NCI-H510A treated with DMSO at 0.1 percent for 48 hours (cell line): ENCODE measurements around the gene TRAT1.
"Not testable (repeated sequence)": the region's sequence is repeated elsewhere in the genome, so short reads cannot be mapped to it uniquely, and the experiment has no call there.

Source experiments
- DNase-seq: peaks from one replicate; lab custom pipeline; 2025; lab: John Stamatoyannopoulos, UW

TRAT1 gene

DNA sequence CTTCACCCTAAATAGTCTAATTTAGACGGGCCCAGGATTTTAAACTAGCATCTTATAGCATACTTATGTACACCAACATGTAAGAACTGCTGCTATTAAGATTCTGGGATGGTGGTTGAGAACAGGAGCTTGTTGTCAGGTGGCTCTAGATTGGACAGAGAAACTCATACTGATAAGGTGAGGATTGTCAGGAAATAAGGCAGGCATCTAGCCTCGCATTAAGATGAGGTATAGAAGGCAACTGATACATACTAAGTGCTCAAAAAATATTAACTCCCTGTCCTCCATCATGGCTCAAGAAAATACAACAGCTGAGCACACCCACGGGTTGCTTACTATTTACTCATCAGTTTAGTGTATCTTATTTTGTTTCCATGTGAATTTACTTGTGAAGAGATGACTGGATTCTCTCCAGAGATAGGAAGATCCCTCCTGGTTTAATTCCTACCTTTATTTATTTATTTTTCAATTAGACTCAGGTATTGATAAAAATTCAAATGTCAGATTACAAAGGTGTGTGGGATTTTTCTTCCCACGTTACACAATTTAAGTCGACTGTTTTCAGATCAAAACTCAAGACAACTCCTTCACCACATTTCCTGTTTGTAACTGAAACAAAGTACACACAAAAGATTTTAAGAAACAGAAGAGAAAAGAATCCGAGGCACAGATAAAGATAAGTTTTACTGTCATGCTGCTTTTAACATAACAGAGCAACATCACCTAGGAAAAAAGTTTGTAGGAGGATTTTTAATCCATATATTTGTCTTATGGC is at the start of gene TRAT1:
TRAT1 (plus strand) TSS at position 664 of the 775 bp plus-strand sequence. CDS start 142 bp downstream, outside the sequence.
- DNase-seq: no peak

- no peak for DNase-seq
Measured at GRCh38 chr3:108775649-108776048, 46.9 kb upstream of the TRAT1 start.

DNA sequence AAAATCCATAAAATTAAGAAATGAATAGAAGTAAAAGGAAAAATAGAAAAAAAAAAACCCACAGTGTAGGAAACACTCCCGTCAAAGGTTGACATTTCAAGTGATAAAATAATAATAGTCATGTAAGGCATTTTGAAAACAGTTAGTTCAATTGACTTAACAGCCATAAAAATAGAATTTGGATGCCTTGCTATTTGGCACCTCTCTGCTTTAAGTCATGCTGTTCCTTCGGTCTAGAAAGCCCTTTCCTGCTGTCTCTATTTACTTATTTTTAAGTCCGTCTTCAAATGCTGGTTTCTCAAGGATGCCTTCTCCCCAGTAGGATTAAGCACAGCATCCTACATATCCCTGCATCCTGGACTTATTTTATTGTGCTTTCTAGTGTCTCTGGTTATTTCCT is 43.1 kb upstream of the TRAT1 start:
- DNase-seq: no peak

DNA sequence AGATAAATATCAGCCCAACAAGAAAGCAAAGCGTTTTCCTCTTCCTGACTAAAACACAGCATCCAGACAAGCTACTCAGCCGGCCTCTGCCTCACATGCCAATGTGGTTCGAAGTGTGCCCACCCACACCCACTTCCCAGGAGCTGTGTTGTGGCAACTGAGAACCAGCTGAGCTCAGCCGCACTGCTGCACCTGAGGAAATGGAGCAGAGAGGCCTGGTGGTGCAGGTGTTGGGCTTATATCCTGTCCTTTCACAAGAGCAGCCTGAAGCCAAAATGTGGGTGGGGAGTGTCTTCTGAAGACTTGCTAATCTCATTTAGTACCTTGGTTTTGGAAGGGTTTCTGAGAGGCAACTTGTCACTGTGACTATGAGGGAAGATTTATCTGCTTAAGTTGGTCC is 42.4 kb upstream of the TRAT1 start:
- DNase-seq: no peak

- no peak for DNase-seq
Measured at GRCh38 chr3:108791473-108791872, 31.1 kb upstream of the TRAT1 start.

DNA sequence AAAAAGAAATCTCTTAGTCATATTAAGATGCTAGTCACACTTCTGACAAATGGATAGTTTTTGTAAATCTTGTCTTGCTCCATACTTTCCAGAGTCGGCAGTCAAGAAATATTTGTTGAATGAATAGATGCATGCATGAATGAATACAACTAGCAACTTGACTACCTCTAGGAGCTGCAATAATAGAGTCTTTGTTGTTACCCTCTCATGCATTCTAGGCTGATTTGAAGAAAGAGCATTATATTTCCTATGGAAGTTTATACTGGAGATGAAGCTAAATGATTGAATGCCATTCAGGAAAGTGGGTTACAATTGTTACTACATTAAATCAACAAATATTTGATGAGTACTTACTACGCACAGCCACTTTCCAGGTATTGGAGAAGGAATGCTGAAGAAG is 18.1 kb upstream of the TRAT1 start:
- no peak for DNase-seq

DNA sequence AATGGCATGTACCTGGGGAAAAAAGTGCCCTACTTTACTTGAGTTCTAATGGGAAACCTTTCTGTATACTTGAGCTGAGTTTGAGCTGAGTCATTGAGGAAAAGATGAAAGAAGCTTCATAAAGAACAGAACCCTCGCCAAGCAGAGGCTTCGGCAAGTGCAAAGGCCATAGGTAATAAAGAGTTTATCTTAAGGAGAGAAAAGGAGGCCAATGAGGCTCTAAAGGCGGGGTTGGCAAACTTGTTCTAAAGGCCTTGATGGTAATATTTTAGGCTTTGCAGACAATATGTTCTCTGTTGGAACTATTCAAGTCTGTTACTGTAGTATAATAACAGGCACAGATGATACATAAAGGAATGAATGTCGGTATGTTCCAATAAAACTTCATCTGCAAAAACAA is 17.6 kb upstream of the TRAT1 start:
- DNase-seq: no peak

- no peak for DNase-seq
Measured at GRCh38 chr3:108806316-108806715, 16.3 kb upstream of the TRAT1 start.

DNA sequence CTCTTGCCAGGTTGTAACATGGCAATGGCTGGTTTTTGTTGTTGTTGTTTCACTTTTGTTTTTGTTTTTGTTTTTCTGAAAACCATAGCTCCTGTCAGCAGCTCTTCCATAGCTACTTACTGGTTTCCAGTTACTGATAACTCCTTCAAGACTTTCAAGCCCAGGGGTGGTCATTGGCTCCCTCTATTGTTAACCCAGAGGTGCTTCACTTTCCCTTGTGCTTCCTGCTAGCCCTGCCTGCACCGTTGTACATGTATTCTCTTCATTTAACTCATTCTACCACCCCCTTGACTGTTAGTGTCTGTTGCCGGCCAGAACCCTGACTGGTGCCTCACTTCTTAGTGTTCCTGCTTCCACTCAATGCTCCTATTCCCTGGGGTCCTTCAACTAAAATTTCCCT is 4.2 kb upstream of the TRAT1 start:
- DNase-seq: peak; percentile 15

DNA sequence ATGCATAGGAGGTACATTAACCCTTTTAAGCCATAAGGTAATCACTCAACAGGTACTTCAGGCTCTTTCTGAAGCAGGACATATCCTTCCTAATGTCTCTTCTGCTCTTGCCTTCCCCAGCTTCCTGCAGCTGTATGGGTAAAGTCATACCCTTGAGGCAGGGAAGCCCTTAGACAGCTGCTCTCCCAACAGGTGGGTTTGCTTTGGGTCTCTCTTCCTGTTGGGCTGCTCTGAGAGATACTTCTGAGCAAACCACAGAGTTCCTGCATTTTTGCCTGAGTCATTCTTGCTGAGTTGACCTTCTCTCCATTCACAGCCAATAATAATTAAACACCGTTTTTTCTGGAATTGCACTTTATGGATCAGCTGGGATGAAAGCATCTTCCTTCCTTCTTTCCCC is 2.0 kb upstream of the TRAT1 start:
- DNase-seq: peak; percentile 35

DNA sequence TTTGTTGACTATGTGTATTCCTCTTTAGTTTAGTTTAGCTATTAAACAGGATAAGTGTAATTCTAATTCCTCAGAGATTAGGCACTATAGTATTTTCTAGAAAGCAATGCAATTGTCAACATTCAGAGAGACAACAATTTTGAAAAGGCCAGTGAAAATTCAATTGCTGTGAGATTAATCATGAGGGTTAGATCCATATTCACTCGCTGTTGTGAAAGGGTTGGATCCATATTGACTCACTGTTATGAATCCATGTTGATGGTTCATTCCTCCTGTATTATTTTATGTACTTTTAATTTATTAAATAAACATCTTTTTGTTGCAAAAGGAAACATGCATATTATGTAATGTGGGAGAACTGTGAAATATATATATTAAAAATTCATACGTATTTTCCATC is 641 bp downstream of the TRAT1 start:
- DNase-seq: no peak

- DNase-seq: not testable (repeated sequence)
Measured at GRCh38 chr3:108823803-108824202, 1.2 kb downstream of the TRAT1 start.

DNA sequence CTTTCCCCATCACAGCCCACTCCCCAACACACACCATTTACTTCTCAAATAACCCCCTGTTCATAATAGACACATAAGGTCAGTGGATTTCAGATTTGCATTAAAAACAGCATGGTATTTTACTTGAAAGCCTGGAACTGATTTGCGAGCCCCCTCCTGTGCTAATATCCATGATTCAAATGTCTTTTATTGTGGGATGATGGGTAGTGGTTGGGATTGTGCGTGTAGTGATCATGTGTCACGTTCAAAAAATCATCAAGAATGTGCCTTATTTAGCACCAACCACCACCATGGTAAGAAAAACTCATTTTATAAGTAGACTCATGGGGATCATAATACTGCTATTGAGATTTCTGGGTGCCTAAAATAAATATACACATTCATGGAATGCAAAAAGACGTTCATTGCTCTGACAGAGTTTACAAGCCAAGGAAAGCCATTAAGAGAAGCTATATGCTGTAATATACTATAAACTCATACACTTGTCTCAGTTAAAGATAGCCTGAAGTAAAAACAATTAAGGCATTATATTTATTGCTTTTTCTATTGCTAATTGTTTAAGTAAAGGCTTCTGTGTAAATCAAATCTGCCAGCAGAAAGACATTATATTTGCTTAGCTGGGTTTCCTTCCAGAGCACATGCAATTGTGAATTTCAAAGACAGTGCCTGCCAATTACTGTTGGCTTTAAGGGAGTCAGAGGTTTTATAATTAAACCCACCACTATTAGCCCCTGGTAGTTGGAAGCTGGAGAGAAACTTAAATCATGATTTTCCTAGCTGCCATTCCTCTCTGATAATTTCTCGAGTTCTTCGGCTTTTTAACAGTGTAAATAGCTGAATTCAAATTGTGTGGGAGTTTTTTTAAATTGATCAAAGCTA is 4.0 kb downstream of the TRAT1 start:
- DNase-seq: no peak

GRCh38 chr3:108830381-108830780 is 7.8 kb downstream of the TRAT1 start:
- no peak for DNase-seq

DNA sequence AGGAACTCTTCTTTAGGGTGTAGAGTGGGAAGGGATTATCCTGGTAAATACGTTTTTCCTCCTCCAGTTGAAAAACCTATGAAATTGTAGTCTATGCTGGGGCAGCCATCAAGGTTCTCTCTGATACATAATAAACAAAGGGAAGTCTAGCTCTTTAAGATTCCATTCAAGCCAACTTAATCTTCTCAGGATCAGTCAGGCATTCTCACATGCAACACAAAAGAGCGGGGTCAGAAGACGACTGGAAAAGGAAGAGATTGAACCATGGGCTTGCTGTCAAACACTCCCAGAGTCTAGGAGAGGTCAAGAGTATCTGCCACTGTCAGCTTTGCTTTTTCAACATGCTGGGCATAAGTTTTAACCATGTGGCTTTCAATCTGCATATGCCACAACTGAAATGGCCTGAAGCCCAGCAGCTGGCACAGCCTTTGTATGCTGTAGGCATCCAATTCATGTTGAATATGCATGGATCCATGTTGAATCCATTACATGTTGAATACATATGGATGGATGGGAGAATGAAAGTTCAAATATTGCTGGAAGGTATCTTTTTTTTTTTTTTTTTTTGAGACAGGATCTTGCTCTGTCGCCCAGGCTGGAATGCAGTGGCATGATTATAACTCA is 8.5 kb downstream of the TRAT1 start:
- DNase-seq: no peak

DNA sequence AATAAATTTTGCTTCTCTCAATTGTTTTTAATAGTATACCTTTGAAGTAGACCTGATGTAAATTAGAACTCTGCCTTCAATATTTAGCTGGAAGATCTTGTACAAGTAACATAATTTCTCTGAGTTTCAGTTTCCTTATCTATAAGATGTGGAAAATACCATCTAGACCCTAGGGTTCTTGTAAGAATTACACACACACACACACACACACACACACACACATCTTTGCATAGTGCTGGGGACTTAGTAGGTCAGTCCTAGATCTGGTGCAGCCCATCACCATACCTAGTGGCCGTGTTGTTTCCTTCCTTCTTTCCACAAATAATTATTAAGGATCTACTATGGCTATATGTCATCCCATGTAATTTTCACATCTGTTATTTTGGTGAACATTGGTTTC is 11.0 kb downstream of the TRAT1 start:
- no peak for DNase-seq

DNA sequence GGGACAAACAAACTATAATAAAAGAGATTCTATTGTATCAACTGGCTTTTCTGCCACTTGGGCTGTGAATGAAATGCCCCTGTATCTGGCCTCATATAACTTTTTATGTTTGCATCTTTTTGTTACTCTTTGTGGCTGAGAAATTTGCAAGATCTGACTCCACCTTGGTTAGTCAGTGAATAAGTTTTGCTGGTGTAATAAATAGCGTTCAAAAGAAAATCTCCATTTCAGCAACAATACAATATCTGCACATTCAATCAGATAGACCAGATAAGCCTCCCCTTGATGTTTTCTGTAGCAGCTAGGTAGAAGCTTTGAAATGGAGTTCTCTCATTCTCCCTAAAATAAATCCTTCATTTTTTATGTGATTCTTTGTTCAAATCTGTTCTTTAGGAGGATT is 12.0 kb downstream of the TRAT1 start:
- DNase-seq: no peak

DNA sequence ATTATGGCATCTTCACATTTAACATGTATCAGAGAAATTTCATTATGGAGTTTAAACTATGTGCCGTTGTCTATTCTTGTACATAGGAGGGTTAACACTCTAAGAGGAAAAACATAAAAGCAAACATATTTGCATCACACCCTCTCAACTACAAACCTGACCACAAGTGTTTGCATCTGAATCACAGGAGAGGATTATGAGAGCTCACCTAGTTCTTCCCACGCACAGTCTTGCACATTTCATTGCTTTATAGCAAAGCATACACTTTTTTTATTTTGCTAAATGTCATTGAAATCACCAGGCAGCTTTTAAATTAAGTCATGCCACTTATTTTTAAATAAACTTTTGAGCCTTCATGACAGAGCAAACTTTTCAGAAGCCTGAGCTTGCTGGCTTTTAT is 12.5 kb downstream of the TRAT1 start:
- no peak for DNase-seq

DNA sequence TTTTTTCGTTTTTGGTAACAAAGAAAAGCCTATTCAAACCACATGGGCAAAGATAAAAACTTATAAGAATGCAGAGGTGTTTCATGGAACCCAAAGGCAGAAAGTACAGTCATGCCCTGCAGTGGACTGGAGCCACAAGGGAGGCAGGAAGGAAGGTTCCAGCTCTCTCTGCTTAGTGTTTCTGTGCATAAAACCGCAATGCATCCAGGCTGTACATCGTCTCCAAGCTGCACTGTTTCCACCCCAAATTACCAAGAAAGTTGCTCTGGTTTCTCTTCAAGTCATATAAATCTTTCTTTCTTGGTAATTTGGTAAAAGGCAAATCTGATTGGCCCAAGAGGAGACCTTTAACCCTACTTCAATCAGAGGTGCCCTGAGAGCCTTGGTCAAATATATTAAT is 15.8 kb downstream of the TRAT1 start:
- DNase-seq: no peak

- no peak for DNase-seq
Measured at GRCh38 chr3:108845709-108846293, 23.2 kb downstream of the TRAT1 start.

DNA sequence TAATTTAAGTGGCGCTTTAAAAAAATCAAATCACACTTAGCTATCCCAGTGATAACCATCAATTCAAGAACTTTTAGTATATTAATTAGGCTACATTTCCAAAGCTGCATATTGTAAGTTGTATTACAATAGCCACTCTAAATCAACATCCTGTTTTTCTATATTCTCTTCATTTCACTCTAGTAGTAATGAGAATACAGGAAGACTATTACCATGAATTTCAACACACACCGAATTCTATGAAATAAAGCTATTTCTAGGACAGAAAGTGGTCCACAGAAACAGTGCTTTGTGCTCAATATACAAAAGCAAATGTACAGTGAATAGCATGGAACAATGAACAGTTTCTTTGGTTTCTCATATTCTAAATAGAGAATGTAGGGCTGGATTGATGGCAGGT is 24.6 kb downstream of the TRAT1 start:
- no peak for DNase-seq

DNA sequence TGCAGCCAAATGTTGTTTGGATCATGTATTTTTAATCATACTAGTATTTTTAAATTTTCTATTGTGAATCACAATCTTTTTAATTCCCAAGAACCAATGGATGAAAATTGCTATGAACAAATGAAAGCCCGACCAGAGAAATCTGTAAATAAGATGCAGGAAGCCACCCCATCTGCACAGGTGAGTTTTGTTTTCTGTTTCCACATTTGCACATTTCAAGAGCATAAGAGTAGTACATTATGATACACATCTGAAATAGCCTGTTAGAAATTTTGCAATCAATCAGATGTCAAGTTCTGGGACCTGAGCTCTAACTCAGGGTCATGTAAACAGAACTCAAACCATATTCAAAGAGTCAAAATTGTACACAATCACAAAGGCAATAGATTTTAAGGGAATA is 26.5 kb downstream of the TRAT1 start:
- no peak for DNase-seq

DNA sequence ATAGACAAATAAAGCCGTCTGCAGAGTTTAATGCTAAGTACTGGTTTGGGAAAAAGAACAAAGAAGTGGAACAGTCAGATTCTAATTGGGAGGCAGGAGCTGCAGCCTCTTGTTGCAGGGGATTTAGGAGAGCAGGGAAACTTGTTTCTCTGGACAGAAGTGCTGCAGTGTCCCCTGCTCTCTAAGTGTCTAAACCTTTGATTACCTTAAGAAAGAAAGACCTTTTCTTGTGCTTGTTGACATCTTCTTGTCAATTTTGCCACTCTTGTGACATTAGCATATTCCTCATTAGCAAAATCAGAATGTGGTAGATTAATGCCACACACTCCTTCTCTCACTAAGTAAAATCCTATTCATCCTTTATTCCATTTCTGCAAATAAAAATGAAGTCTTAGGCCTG is 38.8 kb downstream of the TRAT1 start:
- DNase-seq: no peak
